ENCODE results near the gene EMC8. TPM values are rescaled to one million over a fixed set of nuclear protein-coding genes. Genes with fewer than 3 reads are reported as not detected.

Gene EMC8
- total RNA-seq, 1 donor from 2014 or later: 41.4 TPM

DNA sequence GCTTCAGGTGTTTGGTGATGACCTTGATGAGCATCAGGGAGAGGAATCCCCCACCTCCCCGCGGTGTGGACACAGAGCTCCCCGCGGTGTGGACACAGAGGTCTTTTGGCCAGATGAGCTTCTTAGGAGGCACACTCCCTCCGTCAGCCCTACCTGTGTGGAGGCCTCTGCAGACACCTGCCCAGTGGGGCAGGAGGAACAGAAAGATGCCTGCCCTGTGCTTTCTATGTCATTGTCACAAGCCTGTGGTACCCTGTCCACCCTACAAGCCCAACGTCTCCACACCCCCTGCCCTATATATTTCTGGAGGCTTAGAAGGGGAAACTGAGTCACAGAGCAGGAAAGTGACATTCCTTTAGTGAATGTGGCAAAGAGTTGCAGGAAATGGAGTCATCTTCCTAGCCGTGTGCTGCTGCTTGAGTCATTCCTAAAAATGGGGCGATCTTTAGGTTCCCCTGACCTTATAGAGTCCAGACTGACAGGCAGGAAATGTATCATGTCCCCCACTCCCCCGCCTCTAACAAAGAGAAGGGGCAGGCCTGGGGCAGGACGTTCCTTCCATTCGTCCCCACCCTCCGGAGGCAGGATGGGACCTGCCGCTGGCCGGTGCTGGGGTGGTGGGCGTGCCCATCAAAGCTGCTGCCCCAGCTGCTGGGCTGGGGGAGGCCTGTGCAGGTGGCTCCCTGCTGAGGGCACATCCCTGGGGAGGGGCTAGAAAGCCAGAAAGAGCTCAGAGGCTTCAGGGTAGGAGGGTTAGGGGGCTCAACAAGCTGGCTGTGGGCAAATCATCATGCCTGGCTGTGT lies 47.4 kb downstream of the EMC8 start:
- Mint-ChIP-seq H3K9me3 (no peaks in the 10 kb centered on the region), H3K4me3 (peak overlapping the region; percentile 72), H3K27me3 (peaks cover 40% of the 10 kb centered on the region), H3K36me3 (no peaks in the 10 kb centered on the region), H3K4me1 (ENCODE audit: unreplicated experiment) (peaks cover 12% of the 10 kb centered on the region), H3K27ac (peak overlapping the region; percentile 18)
- DNase-seq (ENCODE audit: extremely low spot score, unreplicated experiment): no peak
- TF ChIP-seq, protein P1, sequence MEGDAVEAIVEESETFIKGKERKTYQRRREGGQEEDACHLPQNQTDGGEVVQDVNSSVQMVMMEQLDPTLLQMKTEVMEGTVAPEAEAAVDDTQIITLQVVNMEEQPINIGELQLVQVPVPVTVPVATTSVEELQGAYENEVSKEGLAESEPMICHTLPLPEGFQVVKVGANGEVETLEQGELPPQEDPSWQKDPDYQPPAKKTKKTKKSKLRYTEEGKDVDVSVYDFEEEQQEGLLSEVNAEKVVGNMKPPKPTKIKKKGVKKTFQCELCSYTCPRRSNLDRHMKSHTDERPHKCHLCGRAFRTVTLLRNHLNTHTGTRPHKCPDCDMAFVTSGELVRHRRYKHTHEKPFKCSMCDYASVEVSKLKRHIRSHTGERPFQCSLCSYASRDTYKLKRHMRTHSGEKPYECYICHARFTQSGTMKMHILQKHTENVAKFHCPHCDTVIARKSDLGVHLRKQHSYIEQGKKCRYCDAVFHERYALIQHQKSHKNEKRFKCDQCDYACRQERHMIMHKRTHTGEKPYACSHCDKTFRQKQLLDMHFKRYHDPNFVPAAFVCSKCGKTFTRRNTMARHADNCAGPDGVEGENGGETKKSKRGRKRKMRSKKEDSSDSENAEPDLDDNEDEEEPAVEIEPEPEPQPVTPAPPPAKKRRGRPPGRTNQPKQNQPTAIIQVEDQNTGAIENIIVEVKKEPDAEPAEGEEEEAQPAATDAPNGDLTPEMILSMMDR (conservative IDR thresholded peaks at IDR 0.05): no peak

DNA sequence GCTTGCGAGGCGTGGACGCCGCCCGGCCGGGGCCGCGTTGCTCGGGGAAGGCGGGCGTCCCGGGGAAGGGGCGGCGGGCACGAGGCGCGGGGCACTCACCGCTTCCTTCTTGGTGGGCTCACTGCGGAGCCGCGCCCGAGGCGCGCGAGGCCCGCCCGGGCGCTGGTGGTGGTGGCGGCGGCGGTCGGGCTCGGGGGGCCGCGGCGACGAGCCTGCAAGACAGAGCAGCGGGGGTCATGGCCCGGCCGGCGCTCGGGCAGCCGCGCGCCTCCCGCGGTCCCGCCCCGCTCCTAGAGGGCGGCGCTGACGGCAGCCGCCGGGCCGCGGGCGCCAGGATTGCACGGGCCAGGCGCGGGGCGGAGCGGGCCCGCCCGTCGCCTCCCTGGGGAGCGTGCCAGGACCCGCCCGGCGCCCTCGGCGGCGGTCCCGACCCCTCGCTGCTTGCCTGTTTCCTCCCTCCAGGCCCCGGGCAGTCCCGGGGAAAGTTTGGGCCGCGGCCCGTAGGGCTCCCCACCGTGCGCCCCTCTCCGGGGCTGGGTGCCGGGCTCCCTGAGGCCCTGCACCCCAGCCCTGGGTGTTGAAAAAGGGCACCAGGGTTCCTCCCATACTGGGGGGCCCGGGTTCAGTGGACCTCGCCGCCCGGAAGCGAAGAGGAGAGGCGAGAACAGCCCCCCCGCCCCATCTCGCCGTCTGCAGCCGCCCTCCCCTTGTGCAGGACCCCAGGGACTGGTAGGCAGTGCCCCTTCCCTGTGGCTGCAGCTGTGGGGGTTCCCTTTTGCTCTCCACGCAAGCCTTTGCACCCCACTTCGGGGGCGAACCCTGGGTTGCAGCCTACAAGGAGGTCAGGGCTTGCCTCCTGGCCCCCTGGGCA lies 48.3 kb downstream of the EMC8 start, which contains the start of gene C16orf74:
C16orf74 (minus strand) TSS at position 270 of the 871 bp plus-strand sequence. CDS start 15,879 bp downstream, outside the sequence.
- Mint-ChIP-seq H3K27me3 (peaks cover 38% of the 10 kb centered on the region), H3K4me3 (peak within 1 kb of the TSS; percentile 90), H3K36me3 (no peaks in the 10 kb centered on the region), H3K9me3 (no peaks in the 10 kb centered on the region), H3K27ac (peak within 1 kb of the TSS; percentile 43), H3K4me1 (ENCODE audit: unreplicated experiment) (peaks cover 12% of the 10 kb centered on the region)
- TF ChIP-seq, protein P1 (conservative IDR thresholded peaks at IDR 0.05): no peak
- no peak for DNase-seq (ENCODE audit: extremely low spot score, unreplicated experiment)

DNA sequence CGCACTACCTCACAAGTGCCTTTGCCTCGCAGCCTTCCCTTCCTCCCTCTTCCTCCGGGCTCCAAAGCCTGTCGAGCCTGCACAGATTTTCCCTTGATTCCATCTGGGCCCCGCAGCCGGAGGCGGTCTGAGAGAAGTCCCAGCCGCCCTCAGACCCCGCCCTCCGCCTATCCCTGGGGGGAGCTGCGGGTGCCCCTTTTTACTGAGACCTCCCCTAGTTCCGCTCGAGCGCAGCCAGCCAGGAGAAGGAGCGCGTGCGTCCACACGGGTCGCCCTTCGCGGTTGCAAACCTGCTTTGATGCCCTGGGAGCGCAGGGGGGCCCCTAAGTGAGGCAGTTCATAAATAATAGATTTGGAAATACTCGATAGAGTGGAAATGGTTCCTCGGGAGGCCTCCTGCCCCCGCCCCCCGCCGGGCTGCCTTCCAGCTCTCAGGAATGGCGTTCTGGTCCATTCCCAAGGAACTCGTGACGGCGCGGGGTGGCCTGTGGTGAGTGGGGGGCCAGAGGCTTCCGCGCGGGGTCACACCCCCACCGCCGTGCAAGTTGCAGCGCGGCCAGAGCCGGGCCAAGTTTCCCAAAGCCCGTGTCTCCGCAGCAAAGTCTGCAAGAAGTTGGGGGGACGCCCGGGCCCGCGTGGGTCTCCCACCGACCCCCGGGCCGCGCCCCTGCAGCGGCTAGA lies 49.1 kb downstream of the EMC8 start:
- no peaks in the 10 kb centered on the region for H3K9me3 Mint-ChIP-seq
- DNase-seq (ENCODE audit: extremely low spot score, unreplicated experiment): no peak
- H3K27ac Mint-ChIP-seq: peak overlapping the region; percentile 43
- H3K4me1 Mint-ChIP-seq (ENCODE audit: unreplicated experiment): peaks cover 12% of the 10 kb centered on the region
- peak overlapping the region; percentile 90 for H3K4me3 Mint-ChIP-seq
- H3K36me3 Mint-ChIP-seq: no peaks in the 10 kb centered on the region
- TF ChIP-seq, protein P1 (conservative IDR thresholded peaks at IDR 0.05): peak; percentile 20
- peaks cover 42% of the 10 kb centered on the region for H3K27me3 Mint-ChIP-seq

DNA sequence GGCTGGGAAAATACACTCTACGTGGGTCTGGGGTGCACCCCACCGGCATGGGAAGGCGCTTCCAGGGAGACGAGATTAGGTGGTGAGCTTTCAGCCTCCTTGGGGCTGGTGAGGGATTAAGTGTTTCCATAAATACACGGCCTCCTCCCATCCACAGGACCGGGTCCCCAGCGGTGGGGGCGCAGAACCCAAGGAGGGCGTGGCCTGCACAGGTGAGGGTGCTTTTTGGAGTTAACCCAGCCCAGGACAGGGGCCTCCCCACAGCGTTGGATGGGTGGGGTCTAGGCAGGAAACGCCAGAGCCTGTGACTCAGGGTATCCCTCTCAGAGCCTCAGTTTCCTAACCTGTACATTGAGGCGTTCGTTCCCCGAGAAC lies 49.6 kb downstream of the EMC8 start:
- no peaks in the 10 kb centered on the region for H3K36me3 Mint-ChIP-seq
- H3K4me3 Mint-ChIP-seq: peak overlapping the region; percentile 90
- H3K4me1 Mint-ChIP-seq (ENCODE audit: unreplicated experiment): peaks cover 12% of the 10 kb centered on the region
- no peaks in the 10 kb centered on the region for H3K9me3 Mint-ChIP-seq
- no peak overlapping the region for H3K27ac Mint-ChIP-seq
- no peak for DNase-seq (ENCODE audit: extremely low spot score, unreplicated experiment)
- TF ChIP-seq, protein P1 (conservative IDR thresholded peaks at IDR 0.05): no peak
- peaks cover 42% of the 10 kb centered on the region for H3K27me3 Mint-ChIP-seq

DNA sequence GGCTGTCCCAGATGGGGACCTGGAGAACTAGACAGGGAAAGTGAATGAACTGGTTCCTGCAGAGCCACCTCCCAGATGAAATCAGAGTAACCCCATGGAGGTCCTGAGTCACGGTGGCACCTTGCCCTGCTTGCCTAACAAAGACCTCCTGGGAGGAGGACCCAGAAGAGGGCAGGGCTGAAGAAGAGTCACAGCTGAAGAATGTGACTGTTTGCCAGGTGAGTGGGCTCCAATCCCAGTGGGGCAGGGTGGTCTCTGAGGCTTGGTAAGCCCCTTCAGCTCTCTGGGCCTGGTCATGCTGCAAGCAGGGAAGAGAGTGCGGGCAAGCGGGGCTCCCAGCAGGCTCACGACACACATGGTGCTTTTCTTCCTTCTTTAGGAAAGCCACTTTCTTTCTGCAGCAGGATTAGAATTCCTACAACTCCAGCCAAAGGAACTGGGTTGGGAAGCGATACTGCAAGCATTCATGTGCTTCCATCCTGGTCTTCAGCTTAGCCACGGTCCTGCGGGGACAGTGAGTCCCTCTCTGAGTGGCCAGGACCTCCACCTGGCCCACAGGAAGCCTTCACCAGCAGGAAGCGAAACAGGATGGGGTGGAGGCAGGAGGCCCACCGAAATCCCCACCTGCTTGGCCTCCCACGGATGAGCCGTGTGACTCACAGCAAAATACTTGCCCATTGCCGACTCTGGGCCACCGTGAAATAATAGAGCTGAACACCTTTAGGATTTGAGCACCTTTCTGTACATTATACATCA lies 52.7 kb downstream of the EMC8 start:
- peaks cover 11% of the 10 kb centered on the region for H3K4me1 Mint-ChIP-seq (ENCODE audit: unreplicated experiment)
- H3K27me3 Mint-ChIP-seq: peaks cover 26% of the 10 kb centered on the region
- no peak overlapping the region for H3K4me3 Mint-ChIP-seq
- DNase-seq (ENCODE audit: extremely low spot score, unreplicated experiment): no peak
- TF ChIP-seq, protein P1 (conservative IDR thresholded peaks at IDR 0.05): no peak
- H3K9me3 Mint-ChIP-seq: no peaks in the 10 kb centered on the region
- no peaks in the 10 kb centered on the region for H3K36me3 Mint-ChIP-seq
- no peak overlapping the region for H3K27ac Mint-ChIP-seq

Measured in type B pancreatic cell (in vitro differentiated cells).